ENCODE measurements around the gene ALDH3B2.
"Not testable (repeated sequence)": the region's sequence is repeated elsewhere in the genome, so short reads cannot be mapped to it uniquely, and the experiment has no call there.

ALDH3B2 gene

DNA sequence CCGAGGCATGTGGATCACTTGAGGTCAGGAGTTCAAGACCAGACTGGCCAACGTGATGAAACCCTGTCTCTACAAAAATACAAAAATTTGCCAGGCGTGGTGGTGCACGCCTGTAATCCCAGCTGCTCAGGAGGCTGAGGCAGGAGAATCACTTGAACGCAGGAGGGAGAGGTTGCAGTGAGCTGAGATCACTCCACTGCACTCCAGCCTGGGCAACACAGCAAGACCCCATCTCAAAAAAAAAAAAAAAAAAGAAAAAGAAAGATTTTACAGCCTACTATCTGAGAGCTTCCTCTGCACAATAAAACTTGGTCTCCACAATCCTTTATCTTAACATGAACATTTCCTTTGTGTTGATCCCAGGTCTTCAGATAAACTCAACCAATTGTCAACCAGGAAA is 13.7 kb downstream of the ALDH3B2 start:
- FAIRE-seq: not testable (repeated sequence)

DNA sequence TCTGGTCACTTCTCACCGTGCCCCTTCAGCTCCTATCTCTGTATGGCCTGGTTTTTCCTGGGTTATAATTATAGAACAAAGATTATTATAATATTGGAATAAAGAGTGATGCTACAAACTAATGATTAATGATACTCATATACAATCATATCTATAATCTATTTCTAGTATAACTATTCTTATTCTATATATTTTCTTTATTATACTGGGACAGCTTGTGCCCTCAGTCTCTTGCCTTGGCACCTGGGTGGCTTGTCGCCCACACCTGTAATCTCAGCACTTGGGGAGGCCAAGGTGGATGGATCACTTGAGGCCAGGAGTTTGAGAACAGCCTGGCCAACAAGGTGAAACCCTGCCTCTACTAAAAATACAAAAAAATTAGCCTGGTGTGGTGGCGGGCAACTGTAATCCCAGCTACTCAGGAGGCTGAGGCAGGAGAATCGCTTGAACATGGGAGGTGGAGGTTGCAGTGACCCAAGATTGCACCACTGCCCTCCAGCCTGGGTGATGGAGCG is 14.7 kb downstream of the ALDH3B2 start:
- FAIRE-seq: not testable (repeated sequence)

DNA sequence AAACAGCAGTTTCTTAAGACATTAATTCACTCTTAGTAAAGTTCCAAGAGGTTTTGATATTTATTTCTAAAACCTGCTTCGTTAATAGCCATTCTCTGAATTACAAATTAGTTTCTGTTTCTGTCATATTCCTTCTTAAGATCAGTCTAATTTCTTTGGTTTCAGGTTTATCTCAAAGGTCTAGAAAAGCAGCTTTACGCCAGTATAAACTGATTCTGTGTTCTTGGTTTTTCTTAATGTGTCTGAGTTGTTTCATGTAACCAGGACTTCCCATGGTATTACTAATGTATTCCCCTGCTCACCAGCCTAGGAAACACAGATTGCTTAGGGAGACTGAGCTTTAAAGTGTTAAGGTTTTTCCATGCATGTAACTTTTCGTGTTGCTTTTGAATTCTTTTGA is 17.1 kb downstream of the ALDH3B2 start:
- FAIRE-seq: no peak

DNA sequence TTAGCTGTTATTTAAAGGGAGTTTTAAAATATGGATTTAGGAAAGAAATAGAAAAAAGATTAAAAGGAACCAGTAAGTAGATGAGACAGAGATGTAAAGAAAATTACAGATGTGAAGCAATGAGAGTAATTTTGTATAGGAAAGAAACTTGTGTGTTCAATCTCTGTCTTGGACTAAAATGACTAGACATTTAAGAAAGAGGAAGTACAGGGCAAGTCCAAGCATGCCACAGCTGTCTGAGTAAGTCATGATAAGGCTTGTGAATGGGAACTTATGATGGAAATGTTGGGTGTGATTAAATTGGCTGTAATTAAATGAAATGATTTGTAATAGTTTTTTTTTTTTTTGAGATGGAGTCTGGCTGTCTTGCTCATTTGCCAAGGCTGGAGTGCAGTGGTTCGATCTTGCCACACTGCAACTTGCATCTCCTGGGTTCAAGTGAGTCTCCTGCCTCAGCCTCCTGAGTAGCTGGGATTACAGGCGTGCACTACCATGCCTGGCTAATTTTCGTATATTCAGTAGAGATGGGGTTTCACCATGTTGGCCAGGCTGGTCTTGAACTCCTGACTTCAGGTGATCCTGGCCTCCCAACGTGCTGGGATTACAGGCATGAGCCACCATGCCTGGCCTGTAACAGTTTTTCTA is 18.0 kb downstream of the ALDH3B2 start:
- FAIRE-seq: no peak

DNA sequence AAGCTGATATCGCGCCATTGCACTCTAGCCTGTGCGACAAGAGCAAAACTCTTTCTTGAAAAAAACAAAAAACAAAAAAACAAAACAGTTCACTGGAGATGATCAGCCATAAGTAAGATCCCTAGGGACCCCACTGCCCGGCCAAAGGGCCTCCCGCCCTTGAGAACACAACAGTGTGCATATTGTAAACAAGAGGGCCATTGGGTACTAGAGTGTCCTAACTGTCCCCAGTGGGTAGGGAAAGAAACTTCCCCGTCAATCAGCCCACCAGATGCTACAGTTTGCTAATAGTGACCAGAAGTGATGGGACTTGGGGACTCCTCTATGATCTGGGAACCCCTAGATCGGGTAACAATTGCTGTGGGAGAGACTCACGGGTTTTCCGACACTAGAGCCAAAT is 20.2 kb downstream of the ALDH3B2 start:
- FAIRE-seq: no peak

DNA sequence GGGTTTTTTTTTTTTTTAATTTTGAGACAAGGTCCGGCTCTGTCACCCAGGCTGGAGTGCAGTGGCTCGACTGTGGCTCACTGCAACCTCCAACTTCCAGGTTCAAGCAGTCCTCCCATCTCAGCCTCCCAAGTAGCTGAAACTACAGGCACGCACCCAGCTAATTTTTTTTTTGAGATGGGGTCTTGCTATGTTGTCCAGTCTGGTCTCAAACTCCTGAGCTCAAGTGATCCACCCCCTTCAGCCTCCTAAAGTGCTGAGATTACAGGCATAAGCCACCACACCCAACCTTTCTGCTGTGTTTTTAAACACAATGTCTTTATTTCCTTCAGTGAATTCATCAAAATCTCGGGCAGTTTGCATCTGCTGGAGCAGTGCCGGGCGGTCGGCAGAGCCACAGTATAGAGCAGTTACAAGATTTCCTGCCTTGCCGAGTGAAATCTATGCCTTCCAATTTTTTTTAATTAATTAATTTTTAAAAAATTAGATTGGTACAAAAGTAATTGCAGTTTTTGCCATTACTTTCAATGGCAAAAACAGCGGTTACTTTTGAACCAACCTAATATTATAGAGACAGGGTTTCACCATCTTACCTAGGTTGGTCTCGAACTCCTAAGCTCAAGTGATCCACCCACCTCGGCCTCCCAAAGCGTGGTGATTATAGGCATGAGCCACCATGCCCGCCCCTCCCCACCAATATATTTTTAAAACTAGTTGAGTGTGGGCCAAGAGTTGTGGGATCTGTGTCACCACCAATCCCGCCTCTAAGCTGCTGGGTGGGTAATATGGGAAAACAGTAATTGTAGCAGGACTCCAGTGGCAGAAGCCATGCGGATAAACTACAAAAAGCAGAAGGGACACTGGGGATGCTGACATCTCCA is 21.2 kb downstream of the ALDH3B2 start:
- no peak for FAIRE-seq

DNA sequence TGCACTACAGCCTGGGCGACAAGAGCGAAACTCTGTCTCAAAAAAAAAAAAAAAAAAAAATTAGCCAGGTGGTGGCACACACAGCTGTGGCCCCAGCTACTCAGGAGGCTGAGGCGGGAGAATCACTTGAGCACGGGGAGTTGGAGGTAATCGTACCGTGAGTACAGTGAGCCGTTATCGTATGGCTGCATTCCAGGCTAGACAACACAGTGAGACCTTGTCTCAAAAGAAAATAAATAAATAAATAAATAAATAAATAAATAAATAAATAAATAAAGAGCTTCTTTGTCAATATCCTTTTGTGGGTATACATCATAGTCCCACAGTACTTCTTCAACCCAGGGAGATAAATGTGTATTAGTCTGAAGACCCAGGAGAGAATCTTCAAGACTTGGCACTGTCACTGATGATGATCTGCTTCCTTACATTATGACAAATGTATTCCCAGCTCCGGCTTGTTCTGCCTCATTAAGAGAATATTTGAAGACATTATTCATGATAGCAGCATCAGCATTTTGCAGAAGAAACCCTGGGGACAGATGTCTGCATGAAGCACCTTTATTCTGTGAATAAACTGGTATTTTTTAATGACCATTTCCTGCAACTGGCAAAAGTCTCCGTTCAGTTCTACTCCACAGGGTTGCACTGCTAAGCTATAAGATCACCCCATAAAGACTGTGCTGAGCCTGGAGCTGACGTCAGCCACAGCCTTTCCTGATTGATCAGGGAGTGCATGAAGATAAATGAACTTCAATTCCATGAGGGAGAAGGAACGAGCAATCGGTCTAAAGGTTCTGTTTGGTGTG is 22.2 kb downstream of the ALDH3B2 start:
- no peak for FAIRE-seq

DNA sequence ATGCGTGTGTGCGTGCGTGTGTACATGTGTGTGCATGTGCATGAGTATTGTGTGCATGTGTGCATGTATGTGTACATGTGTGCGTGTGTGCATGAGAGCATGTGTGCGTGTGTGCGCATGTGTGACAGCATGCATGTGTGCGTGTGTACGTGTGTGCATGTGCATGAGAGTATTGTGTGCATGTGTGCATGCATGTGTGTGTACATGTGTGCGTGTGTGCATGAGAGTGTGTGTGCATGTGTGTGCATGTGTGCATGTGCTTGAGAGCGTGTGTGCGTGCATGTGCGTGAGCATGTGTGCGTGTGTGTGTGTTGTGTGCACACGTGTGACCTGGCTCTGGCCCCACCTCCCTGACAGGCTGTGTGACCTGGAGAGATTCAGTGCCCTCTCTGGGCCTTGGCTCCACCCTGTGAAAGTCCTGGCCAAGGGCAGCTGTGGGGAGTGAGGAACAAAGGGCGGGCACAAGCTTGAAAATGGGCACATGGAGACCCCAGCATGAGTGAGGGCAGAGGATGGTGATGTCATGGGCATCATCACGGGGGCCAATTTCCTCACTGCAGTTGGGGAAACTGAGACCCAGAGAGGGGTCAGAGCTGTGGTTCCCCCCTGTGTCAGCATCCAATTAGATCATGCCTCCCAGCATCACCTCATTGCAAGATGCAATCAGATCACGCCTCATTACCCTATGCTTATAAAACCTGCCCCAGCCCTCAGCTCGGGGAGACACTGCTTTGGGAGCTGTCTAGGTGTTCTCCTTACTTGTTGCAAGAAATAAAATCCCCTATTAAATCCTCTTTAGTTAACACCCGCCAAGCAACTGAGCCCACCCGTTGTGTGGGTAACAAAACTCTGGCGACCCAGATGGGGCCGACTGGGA is 24.6 kb downstream of the ALDH3B2 start:
- no peak for FAIRE-seq

DNA sequence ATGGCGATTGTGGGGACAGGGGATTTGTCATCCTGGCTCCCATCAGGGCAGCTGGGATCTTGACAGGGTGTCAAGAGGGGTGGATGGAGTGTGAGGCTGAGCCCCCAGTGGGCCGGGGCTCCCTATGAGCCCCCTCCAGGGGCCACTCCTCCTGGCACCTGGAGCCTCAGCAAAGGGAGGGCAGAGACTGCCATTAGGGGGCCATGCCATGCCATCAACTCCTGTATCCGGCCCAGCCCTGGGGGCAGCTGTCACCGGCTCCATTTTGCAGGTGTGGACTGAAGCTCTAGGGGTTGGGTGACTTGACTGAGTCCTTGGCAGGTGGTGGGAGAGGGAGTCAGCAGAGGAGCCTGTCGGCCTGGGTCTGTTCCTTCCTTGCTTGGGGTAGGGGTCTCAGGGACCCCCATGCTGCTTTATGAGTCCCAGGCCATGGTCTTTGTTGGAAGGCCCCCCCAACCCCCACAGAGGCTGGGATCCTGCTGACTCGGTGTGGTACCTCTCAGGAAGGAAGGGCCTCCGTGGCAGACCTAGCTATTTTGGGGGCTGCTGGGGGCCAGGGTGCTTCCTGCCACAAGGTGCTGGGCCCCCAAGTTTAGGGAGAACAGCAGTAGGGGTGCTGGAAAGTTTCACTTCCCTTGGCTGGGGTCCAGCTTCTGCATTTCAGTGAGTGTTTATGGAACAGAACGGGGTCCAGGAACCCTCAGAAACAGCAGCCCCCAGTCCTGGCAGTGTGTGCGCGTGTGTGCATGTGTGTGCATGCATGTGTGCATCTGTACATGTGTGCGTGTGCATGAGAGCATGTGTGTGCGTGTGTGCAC is 25.4 kb downstream of the ALDH3B2 start:
- no peak for FAIRE-seq

DNA sequence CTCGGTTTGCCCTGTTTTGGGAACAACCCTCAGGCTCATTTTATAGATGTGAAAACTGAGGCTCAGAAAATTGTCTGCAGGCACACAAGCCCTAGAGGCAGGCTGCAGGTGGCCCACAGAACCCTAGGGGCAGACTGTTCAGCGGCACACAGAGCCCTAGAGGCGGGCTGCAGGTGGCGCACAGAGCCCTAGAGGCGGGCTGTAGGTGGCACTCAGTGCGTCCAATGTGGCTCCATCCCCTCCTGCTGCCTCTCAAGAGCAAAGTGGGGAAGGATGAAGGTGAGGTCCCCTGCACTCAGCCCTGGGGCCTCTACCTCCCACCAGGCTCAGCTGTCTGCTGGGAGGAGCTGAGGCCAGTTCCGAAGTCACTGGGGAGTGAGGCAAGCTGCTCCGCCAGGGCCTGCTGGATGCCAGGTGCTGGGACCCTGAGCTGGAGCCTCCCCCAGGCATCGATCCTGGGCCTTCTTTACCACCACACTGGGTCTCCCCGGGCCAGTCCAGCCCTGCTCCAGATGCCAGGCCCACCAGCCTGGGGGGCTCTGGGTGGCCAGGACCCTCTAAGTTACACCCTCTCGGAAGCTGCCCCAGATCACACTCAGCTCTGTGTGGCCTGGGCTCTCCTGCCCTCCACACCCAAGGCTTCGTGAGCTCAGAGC is 26.2 kb downstream of the ALDH3B2 start:
- no peak for FAIRE-seq

DNA sequence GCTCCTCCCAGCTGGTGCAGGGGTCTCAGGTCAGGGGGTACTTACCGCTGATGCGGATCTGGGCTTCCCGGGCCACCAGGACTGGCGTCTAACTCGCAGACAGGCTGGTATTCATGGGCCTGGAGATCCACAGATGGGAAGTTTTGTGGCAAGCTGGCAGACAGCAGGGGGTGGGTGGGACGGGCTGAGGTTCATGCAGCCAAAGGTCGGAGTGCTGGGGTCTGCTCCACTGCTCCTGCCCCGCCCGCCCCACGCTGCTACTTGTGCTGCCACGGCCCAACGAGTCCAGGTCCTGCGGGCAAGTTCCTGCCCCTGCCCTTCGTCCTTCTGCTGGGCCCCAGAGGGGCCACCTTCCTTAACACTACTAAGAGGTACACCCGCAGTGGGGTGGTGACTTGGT is 27.0 kb downstream of the ALDH3B2 start:
- FAIRE-seq: no peak

DNA sequence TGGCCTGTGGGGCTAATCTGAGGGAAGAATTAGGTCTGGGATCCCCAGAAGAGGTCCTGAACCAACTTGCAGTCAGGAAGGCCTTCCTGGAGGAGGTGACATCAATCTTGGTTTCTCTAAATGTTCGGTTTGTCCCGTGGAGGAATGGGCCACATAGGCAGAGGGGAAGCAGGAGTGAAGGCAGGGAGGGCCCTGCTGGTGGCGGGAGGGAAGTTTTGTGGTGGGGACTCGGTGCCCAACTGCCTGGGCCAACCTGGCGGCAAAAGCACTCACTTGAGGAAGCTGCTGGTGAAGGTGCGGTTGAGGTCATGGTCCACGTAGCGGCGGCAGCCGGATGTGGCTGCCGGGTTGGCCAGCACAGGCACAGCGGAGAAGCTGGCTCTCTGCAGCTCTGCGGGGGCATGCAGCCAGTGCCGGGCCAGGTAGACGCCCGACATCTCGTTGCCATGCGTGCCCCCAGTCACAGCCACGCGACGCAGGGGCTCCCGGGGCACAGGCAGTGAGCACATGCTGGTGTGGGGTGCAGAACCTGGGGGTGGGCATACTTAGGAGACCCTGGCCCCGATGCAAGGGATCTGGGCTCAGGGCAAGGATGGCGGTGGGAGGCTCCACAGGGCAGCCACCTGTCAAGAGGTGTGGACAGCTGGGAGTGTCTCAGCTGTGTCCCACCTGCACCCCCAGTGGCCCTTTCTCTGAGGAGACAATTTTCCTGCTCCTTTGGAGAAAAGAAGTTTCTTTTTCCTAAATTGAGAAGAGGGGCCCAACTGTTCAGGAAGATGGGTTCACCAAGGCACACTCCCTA is 27.7 kb downstream of the ALDH3B2 start:
- no peak for FAIRE-seq

DNA sequence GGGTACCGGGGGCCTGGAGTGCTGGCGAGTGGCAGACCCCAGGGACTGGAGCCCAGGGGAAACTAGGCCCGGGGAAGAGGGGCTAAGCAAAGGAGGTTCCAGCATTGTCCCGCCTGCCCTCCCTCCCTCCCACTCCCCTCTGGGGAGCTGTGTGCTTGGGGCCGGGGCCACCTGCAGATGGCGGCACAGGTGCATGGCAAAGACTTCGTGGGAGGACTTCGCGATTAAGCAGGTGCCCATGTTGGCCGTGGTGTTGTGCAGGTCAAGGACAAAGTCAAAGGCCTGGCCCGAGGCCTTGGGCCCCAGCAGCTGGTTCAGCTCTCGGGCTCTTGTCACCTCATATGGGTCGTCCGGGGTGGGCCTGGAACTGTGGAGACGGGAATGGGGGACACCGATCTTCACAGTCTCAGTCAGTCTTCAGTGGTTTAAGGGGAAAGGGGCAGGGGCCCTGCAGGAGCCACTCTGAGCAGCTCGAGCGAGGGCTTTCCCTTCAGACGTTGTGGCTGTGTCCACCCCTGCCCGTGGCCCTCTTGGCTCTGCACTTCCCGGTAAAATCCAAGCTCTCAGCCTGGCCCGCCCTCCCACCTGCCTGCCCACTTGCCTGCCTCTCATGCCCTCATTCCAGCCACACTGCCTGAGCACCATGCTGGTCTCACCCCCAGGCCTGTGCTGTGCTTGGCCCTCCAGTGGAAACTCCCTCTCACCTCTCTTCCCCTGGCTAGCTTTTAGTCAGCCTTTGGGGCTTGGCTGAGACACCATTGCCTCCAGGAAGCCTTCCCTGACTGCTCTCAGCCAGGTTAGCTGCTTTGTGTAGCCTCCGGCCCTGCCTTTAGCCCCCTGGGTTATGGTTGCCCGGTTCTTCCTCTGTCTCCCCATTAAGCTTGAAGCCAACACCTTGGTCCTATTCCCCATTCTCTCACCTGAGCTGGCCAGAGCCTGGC is 28.6 kb downstream of the ALDH3B2 start:
- FAIRE-seq: no peak

DNA sequence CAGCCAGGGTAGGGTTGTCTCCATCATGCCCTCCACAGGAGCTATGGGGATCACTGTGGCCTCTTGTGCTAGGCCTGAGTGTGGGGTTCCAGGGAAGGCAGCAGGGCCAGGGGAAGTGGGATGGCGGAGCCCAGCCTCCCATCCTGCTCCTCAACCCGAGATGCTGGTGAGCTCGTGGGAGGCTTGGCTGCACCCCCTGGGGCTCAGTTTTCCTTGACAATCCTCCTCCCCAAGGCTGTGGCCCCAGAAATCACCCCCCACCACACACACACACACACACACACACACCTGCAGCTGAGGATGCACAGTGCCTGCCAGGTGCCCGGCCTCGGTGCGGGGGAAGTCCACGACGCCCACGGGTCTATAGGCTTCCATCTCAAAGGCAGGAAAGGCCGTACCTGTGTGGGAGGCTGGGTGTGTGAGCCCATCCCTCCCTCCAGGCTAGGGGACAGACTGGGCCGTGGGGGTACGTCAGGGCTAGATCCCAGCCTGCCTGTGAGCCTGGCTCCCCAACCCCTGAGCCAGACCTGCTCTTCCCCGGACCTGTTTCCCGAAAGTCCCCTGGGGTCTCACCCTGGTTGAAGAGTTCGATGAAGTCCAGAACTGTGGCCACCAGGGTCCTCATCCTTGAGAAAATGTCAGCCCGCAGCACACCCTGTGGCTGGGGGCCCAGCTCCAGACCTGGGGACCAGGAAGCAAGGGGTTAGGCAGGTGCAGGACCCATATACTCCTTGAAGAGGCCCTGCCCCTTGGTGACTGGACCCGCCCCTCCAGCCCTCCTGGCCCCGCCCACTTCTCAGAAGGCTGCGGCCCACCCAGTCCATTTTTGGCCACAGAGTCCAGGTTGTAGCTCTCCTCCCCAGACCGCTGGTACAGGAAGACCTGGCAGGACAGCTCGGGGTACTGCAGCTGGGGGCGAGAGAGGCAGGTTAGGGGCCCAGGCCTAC is 29.7 kb downstream of the ALDH3B2 start:
- FAIRE-seq: no peak

DNA sequence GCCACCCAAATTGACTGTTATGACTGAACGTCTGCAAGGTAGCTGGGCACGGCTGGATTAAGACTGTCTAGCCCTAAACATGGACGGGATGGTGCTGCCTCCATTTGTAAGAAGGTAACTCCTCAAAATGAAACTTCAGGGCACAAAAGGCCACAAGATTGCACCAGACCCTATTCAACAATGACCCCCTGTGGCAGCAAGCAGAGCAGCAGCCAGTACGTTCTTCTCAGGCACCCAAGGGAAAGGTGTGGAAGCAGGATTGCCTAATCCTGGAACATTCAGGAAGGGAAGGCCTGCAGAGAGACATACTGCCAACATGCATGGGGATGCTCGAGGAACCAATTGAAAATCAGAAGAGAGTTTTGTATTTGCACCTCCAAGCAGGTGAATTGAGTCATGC is 30.4 kb downstream of the ALDH3B2 start:
- FAIRE-seq: no peak

DNA sequence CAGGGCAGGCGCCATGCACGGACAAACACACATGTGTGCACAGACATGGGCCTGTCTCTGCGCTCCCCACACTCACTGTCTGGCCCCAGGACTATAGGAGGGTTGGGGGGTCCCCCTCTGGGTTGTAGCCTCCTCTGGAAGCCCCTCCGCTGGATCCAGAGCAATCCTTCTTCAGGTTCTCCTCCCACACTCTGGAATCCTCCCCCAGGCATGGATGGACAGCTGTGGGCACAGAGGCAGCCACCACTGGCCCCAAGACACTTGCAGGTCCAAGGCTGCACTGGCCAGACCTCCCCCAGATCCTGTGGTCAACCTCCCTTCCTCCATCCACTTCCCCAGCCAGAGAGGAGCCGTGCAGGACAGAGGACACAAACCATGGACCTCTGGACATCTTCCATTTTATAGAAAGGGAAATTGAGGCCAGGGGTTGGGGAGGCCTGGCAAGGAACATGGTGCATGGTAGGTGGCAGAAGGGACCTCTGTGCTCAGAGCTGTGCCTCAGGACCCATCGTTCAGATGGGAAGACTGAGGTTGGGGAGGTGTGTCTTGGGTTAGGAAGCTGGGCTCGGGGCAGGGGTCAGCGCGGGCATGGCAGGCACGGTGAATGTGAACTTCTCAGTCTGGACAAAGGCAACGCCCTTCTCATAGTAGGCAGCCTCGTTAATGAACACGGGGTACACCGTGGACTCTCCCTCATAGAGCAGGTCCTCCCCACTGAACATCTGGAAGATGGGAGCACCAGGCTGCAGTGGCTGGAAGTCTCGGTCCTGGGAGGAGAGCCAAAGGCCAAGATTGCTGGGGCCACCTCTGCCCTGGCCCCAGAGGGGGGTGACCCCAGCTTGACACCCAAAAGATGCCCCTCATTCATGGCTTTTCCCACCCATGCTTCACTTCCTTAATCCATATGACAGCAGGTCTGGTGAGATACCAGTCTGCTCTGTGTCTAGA is 32.0 kb downstream of the ALDH3B2 start:
- no peak for FAIRE-seq

Data from colon (tissue), 2 donors.